ENCODE data around the gene ORC4. TPM values are rescaled to one million over a fixed set of nuclear protein-coding genes. Genes with fewer than 3 reads are reported as not detected.

The ORC4 gene
- total and polyA plus RNA-seq, 2 experiments from 2014 or later = 39.1 to 51.4 TPM

DNA sequence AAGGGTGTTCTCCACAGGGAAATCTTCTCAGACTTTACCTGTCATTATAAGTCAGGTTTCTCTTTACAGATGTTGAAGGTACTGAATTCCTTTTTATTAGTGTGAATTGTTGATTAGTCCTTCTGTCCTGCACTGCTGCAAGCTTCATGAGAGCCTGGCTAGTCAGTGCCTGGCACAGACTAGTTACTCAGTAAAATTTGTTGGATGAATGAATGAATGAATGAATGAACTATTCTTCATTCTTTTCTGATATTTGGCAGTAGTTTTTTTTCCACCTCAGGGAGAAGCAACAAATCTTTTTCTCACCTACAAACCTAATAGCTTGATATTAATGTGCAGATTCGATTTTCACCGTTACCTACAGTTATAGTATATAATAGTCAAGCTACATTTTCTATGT, 111.4 kb downstream of the ORC4 start:
- Histone ChIP-seq H3K9ac (no peak overlapping the region), H3K9me2 (ENCODE audit: insufficient read depth) (no peaks in the 10 kb centered on the region), H3F3A (ENCODE audit: insufficient read depth) (peaks cover 13% of the 10 kb centered on the region), H3K4me2 (ENCODE audit: unreplicated experiment) (no peak overlapping the region), H3K27ac (no peak overlapping the region), H3K36me3 (ENCODE audit: low read depth) (no peaks in the 10 kb centered on the region), H3K4me1 (ENCODE audit: insufficient read depth) (peaks cover 13% of the 10 kb centered on the region), H4K20me1 (ENCODE audit: insufficient read depth) (no peaks in the 10 kb centered on the region), H3K79me2 (ENCODE audit: insufficient read depth) (peaks cover 21% of the 10 kb centered on the region; the same call in 1 of the 2 replicates), H3K4me3 (no peak overlapping the region), H3K9me3 (ENCODE audit: low read depth) (no peaks in the 10 kb centered on the region), H3K27me3 (replicated peaks; ENCODE audit: insufficient read depth) (no peaks in the 10 kb centered on the region), H2AFZ (no peak overlapping the region)
- WGBS, 2 experiments (ENCODE audit: low coverage in 1 of 2, low lambda C conversion rate in 2 of 2, missing lambda C conversion rate in 2 of 2) = 93 to 100% methylated on average over 2 of the region's 2 CpGs
- in situ Hi-C loops (cut with MboI) = loop anchor here (10.0 to 25.0 kb wide), 2 partner anchors 822 to 984 kb away; no protein-coding TSS in a partner anchor
- no peak for DNase-seq
- TF ChIP-seq EZH2phosphoT487 (IDR thresholded peaks at IDR 0.05; ENCODE audit: insufficient read depth, low read depth) (no peak), EZH2 (IDR thresholded peaks at IDR 0.05; ENCODE audit: insufficient read depth, poor library complexity, severe bottlenecking) (no peak)

DNA sequence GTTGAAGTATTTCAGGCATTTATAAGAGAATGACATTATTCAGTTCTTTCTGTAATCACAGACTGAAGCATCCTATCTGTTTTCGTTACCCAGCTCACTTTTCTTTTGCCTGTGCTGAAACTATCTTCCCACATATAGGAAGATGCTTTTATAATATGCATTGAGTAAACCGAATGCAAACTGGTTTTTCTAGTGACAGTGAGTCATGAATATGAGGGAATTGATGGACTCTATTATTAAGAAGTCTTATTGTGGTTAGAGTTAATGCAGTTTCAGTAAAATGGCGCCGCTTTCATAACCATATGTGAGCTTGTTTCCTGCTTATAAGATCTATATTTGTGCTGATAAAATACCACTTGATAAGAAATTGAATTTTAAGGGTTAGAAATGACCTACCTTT, 116.5 kb downstream of the ORC4 start:
- Histone ChIP-seq H3K27ac (no peak overlapping the region), H3K9me3 (ENCODE audit: low read depth) (no peaks in the 10 kb centered on the region), H3F3A (ENCODE audit: insufficient read depth) (no peaks in the 10 kb centered on the region), H3K27me3 (replicated peaks; ENCODE audit: insufficient read depth) (no peaks in the 10 kb centered on the region), H4K20me1 (ENCODE audit: insufficient read depth) (no peaks in the 10 kb centered on the region), H3K9me2 (ENCODE audit: insufficient read depth) (no peaks in the 10 kb centered on the region), H3K4me3 (no peak overlapping the region), H3K4me1 (ENCODE audit: insufficient read depth) (no peaks in the 10 kb centered on the region), H3K4me2 (ENCODE audit: unreplicated experiment) (no peak overlapping the region), H3K9ac (no peak overlapping the region), H3K79me2 (ENCODE audit: insufficient read depth) (peaks cover 42% of the 10 kb centered on the region), H3K36me3 (ENCODE audit: low read depth) (peaks cover 8% of the 10 kb centered on the region; the same call in 1 of the 2 replicates), H2AFZ (no peak overlapping the region)
- TF ChIP-seq EZH2phosphoT487 (IDR thresholded peaks at IDR 0.05; ENCODE audit: insufficient read depth, low read depth) (no peak), EZH2 (IDR thresholded peaks at IDR 0.05; ENCODE audit: insufficient read depth, poor library complexity, severe bottlenecking) (no peak)
- in situ Hi-C loops (cut with MboI) = loop anchor here (10.0 to 25.0 kb wide), 2 partner anchors 817 to 979 kb away; no protein-coding TSS in a partner anchor
- 95% methylated on average over 4 of the region's 4 CpGs for WGBS, 2 experiments (ENCODE audit: low coverage in 1 of 2, low lambda C conversion rate in 2 of 2, missing lambda C conversion rate in 2 of 2)
- DNase-seq = no peak

- TF ChIP-seq EZH2phosphoT487 (IDR thresholded peaks at IDR 0.05; ENCODE audit: insufficient read depth, low read depth) (no peak), EZH2 (IDR thresholded peaks at IDR 0.05; ENCODE audit: insufficient read depth, poor library complexity, severe bottlenecking) (no peak)
- Histone ChIP-seq H2AFZ (no peak overlapping the region), H3K9ac (no peak overlapping the region), H3K79me2 (ENCODE audit: insufficient read depth) (peaks cover 100% of the 10 kb centered on the region), H3K36me3 (ENCODE audit: low read depth) (no peaks in the 10 kb centered on the region), H3K27me3 (replicated peaks; ENCODE audit: insufficient read depth) (no peaks in the 10 kb centered on the region), H3K9me2 (ENCODE audit: insufficient read depth) (no peaks in the 10 kb centered on the region; the same call in 1 of the 2 replicates), H3K27ac (no peak overlapping the region), H3K4me1 (ENCODE audit: insufficient read depth) (peaks cover 4% of the 10 kb centered on the region; the same call in 1 of the 2 replicates), H3K9me3 (ENCODE audit: low read depth) (no peaks in the 10 kb centered on the region), H3F3A (ENCODE audit: insufficient read depth) (no peaks in the 10 kb centered on the region), H4K20me1 (ENCODE audit: insufficient read depth) (peaks cover 20% of the 10 kb centered on the region; the same call in 1 of the 2 replicates), H3K4me2 (ENCODE audit: unreplicated experiment) (no peak overlapping the region), H3K4me3 (no peak overlapping the region)
- in situ Hi-C loops (cut with MboI) = no loop called here
- DNase-seq = no peak
- 22 to 30% methylated on average over 3 of the region's 3 CpGs for WGBS, 2 experiments (ENCODE audit: low coverage in 1 of 2, low lambda C conversion rate in 2 of 2, missing lambda C conversion rate in 2 of 2)
Observed at GRCh38 chr2:147888680-147889079, 131.9 kb downstream of the ORC4 start.

GRCh38 chr2:147886136-147886535, 134.4 kb downstream of the ORC4 start:
- no peak overlapping the region for H3K27ac ChIP-seq
- peaks cover 17% of the 10 kb centered on the region; the same call in 1 of the 2 replicates for H4K20me1 ChIP-seq (ENCODE audit: insufficient read depth)
- 65 to 66% methylated on average over 2 of the region's 2 CpGs for WGBS, 2 experiments (ENCODE audit: low coverage in 1 of 2, low lambda C conversion rate in 2 of 2, missing lambda C conversion rate in 2 of 2)
- no peak overlapping the region for H3K4me3 ChIP-seq
- peaks cover 4% of the 10 kb centered on the region; the same call in 1 of the 2 replicates for H3K4me1 ChIP-seq (ENCODE audit: insufficient read depth)
- TF ChIP-seq EZH2phosphoT487 (IDR thresholded peaks at IDR 0.05; ENCODE audit: insufficient read depth, low read depth) (no peak), EZH2 (IDR thresholded peaks at IDR 0.05; ENCODE audit: insufficient read depth, poor library complexity, severe bottlenecking) (no peak)
- no peaks in the 10 kb centered on the region for H3K27me3 ChIP-seq (replicated peaks; ENCODE audit: insufficient read depth)
- H3K9me3 ChIP-seq (ENCODE audit: low read depth) = no peaks in the 10 kb centered on the region
- no peak overlapping the region for H3K4me2 ChIP-seq (ENCODE audit: unreplicated experiment)
- H3K9me2 ChIP-seq (ENCODE audit: insufficient read depth) = no peaks in the 10 kb centered on the region; the same call in 1 of the 2 replicates
- H3K9ac ChIP-seq = no peak overlapping the region
- peaks cover 100% of the 10 kb centered on the region for H3K79me2 ChIP-seq (ENCODE audit: insufficient read depth)
- H3F3A ChIP-seq (ENCODE audit: insufficient read depth) = no peaks in the 10 kb centered on the region
- in situ Hi-C loops (cut with MboI) = no loop called here
- H2AFZ ChIP-seq = no peak overlapping the region
- no peaks in the 10 kb centered on the region for H3K36me3 ChIP-seq (ENCODE audit: low read depth)
- DNase-seq = no peak
